ENCODE measurements around the gene ARHGEF38.

ARHGEF38 gene

DNA sequence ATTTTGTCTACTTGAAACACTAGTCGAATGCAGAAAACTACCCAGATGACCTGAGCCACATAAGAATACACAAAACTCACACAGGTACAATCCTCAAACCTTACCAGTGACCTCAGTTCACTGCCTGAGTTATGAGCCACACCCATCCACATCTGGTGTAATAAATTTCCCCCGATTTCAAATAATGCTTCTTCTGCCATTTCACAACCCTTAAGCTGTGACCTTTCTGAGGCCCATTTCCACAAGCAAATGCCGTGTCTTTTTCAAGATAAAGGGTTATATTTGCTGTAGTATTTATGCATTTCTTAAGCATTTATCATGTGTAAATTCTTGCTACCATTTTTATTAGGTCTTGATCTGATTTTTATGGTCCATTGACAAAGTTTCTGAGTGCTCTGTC, 1.8 kb upstream of the ARHGEF38 start:
- no peaks in the 10 kb centered on the region for H3K9me2 ChIP-seq (replicated peaks; ENCODE audit: low read depth, low read length)
- no peak overlapping the region for H2AFZ ChIP-seq (ENCODE audit: low read length)
- no peaks in the 10 kb centered on the region for H3K9me3 ChIP-seq (ENCODE audit: insufficient read depth, low read depth, low read length)
- no peak overlapping the region for H3K9ac ChIP-seq (ENCODE audit: low read depth, low read length, poor library complexity, severe bottlenecking)
- TF ChIP-seq EZH2phosphoT487 (IDR thresholded peaks at IDR 0.05; ENCODE audit: borderline replicate concordance): no peak
- no peak for TF ChIP-seq CTCF (conservative IDR thresholded peaks at IDR 0.05; ENCODE audit: low read length)
- no peaks in the 10 kb centered on the region for H4K20me1 ChIP-seq (ENCODE audit: insufficient read depth, low read length, poor library complexity, severe bottlenecking)
- H3K4me2 ChIP-seq (ENCODE audit: low read depth, low read length, poor library complexity, severe bottlenecking): no peak overlapping the region
- H3K27me3 ChIP-seq (ENCODE audit: insufficient read depth, low read length, poor library complexity, severe bottlenecking): no peaks in the 10 kb centered on the region
- H3F3A ChIP-seq (ENCODE audit: low read depth): no peaks in the 10 kb centered on the region
- no peaks in the 10 kb centered on the region for H3K79me2 ChIP-seq (ENCODE audit: insufficient read depth, low read length)
- H3K4me3 ChIP-seq (ENCODE audit: low read length, poor library complexity, severe bottlenecking): no peak overlapping the region
- H3K36me3 ChIP-seq (ENCODE audit: insufficient read depth, low read length): no peaks in the 10 kb centered on the region
- H3K4me1 ChIP-seq (ENCODE audit: insufficient read depth, low read length, poor library complexity, severe bottlenecking): peaks cover 11% of the 10 kb centered on the region

DNA sequence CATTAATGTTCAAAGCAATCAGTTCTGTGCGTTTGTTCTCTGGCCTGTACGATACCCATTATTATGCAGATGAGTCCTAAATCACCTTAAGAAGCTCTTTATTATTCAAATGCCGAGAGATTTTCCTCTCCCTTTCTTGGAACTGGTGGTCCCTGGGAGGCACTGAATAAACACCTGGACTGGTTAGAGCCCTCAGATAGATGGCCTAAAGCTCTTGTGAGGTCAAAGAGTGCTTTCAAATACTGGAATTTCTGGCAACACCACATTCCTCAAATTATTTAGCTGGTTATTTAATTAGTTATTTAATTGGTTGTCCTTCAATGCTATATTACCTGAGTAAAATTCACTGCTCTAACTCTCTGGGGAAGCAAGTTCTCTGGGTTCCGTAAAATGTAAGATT, 3.0 kb downstream of the ARHGEF38 start:
- no peaks in the 10 kb centered on the region for H3K36me3 ChIP-seq (ENCODE audit: insufficient read depth, low read length)
- no peak for TF ChIP-seq CTCF (conservative IDR thresholded peaks at IDR 0.05; ENCODE audit: low read length)
- TF ChIP-seq EZH2phosphoT487 (IDR thresholded peaks at IDR 0.05; ENCODE audit: borderline replicate concordance): no peak
- no peaks in the 10 kb centered on the region for H3K9me2 ChIP-seq (replicated peaks; ENCODE audit: low read depth, low read length)
- H3F3A ChIP-seq (ENCODE audit: low read depth): no peaks in the 10 kb centered on the region
- no peak overlapping the region for H2AFZ ChIP-seq (ENCODE audit: low read length)
- no peaks in the 10 kb centered on the region for H3K9me3 ChIP-seq (ENCODE audit: insufficient read depth, low read depth, low read length)
- H3K4me1 ChIP-seq (ENCODE audit: insufficient read depth, low read length, poor library complexity, severe bottlenecking): peaks cover 11% of the 10 kb centered on the region
- H3K79me2 ChIP-seq (ENCODE audit: insufficient read depth, low read length): no peaks in the 10 kb centered on the region
- no peaks in the 10 kb centered on the region for H4K20me1 ChIP-seq (ENCODE audit: insufficient read depth, low read length, poor library complexity, severe bottlenecking)
- H3K4me3 ChIP-seq (ENCODE audit: low read length, poor library complexity, severe bottlenecking): no peak overlapping the region
- no peaks in the 10 kb centered on the region for H3K27me3 ChIP-seq (ENCODE audit: insufficient read depth, low read length, poor library complexity, severe bottlenecking)
- no peak overlapping the region for H3K9ac ChIP-seq (ENCODE audit: low read depth, low read length, poor library complexity, severe bottlenecking)
- no peak overlapping the region for H3K4me2 ChIP-seq (ENCODE audit: low read depth, low read length, poor library complexity, severe bottlenecking)

DNA sequence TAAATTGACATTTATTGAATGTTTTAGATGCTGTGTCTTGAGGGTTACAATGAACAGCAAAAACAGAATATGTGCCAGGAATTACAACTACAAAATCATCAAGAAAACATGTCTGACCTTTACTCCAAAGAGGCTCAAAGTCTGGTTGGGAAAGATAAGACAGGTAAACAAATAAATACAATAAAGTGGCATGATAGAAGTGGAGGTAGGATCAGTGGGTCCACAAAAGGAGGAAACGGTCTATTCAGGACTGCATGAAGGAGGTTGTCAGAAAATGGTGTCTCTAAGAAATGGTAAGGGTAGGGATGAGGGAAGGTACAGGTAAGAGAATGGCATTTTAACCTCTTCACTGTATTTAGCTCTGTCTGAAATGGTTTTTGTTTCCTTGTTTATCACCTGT, 3.8 kb downstream of the ARHGEF38 start:
- no peaks in the 10 kb centered on the region for H3K9me3 ChIP-seq (ENCODE audit: insufficient read depth, low read depth, low read length)
- H3K4me2 ChIP-seq (ENCODE audit: low read depth, low read length, poor library complexity, severe bottlenecking): no peak overlapping the region
- no peaks in the 10 kb centered on the region for H3K79me2 ChIP-seq (ENCODE audit: insufficient read depth, low read length)
- peaks cover 17% of the 10 kb centered on the region for H3K4me1 ChIP-seq (ENCODE audit: insufficient read depth, low read length, poor library complexity, severe bottlenecking)
- no peaks in the 10 kb centered on the region for H3K27me3 ChIP-seq (ENCODE audit: insufficient read depth, low read length, poor library complexity, severe bottlenecking)
- H2AFZ ChIP-seq (ENCODE audit: low read length): no peak overlapping the region
- no peak overlapping the region for H3K4me3 ChIP-seq (ENCODE audit: low read length, poor library complexity, severe bottlenecking)
- no peaks in the 10 kb centered on the region for H3K36me3 ChIP-seq (ENCODE audit: insufficient read depth, low read length)
- H4K20me1 ChIP-seq (ENCODE audit: insufficient read depth, low read length, poor library complexity, severe bottlenecking): no peaks in the 10 kb centered on the region
- TF ChIP-seq CTCF (conservative IDR thresholded peaks at IDR 0.05; ENCODE audit: low read length) (no peak), EZH2phosphoT487 (IDR thresholded peaks at IDR 0.05; ENCODE audit: borderline replicate concordance) (no peak)
- no peaks in the 10 kb centered on the region for H3F3A ChIP-seq (ENCODE audit: low read depth)
- H3K9me2 ChIP-seq (replicated peaks; ENCODE audit: low read depth, low read length): no peaks in the 10 kb centered on the region
- no peak overlapping the region for H3K9ac ChIP-seq (ENCODE audit: low read depth, low read length, poor library complexity, severe bottlenecking)

All from Loucy (cell line).